HG02973 (cell line): ENCODE data around the gene RABGGTA.

ENCODE experiments used
- ATAC-seq: cut with Tn5 transposase; IDR thresholded peaks from one replicate; pipeline ENCODE4 v1.9.1; 2021; ENCODE audit warnings: moderate library complexity; ENCODE audit not compliant: unreplicated experiment

RABGGTA gene

GRCh38 chr14:24307156-24307574, 35.8 kb upstream of the RABGGTA start:
- ATAC-seq, result no peak

GRCh38 chr14:24304019-24304387, 32.6 kb upstream of the RABGGTA start:
- no peak for ATAC-seq

- no peak for ATAC-seq
Observed at GRCh38 chr14:24300326-24300980, 29.1 kb upstream of the RABGGTA start.

- peak; percentile 60 for ATAC-seq
Observed at GRCh38 chr14:24299255-24300191, 28.1 kb upstream of the RABGGTA start, which contains the start of the genes DHRS1 and NOP9. TSS of gene DHRS1 (minus strand) at chr14:24299780. CDS start at chr14:24299106, 674 bp downstream. TSS of gene NOP9 (plus strand) at chr14:24299850. CDS start at chr14:24299955, 105 bp downstream.

GRCh38 chr14:24298892-24299254, 27.5 kb upstream of the RABGGTA start:
- no peak for ATAC-seq

GRCh38 chr14:24297190-24297964, 26.0 kb upstream of the RABGGTA start:
- no peak for ATAC-seq

GRCh38 chr14:24296341-24297157, 25.2 kb upstream of the RABGGTA start:
- ATAC-seq, result peak; percentile 44

- no peak for ATAC-seq
Observed at GRCh38 chr14:24293525-24293924, 22.1 kb upstream of the RABGGTA start.

- ATAC-seq, result no peak
Observed at GRCh38 chr14:24292118-24292807, 20.9 kb upstream of the RABGGTA start.

GRCh38 chr14:24291446-24292117, 20.2 kb upstream of the RABGGTA start:
- no peak for ATAC-seq

GRCh38 chr14:24290746-24291145, 19.3 kb upstream of the RABGGTA start:
- ATAC-seq, result no peak

- ATAC-seq, result no peak
Observed at GRCh38 chr14:24289649-24290280, 18.4 kb upstream of the RABGGTA start.

- no peak for ATAC-seq
Observed at GRCh38 chr14:24286996-24287395, 15.6 kb upstream of the RABGGTA start.

GRCh38 chr14:24285351-24285750, 14.0 kb upstream of the RABGGTA start:
- ATAC-seq, result no peak

GRCh38 chr14:24284501-24285035, 13.2 kb upstream of the RABGGTA start:
- no peak for ATAC-seq

- ATAC-seq, result no peak
Observed at GRCh38 chr14:24283796-24284460, 12.5 kb upstream of the RABGGTA start.

- ATAC-seq, result no peak
Observed at GRCh38 chr14:24282736-24283135, 11.3 kb upstream of the RABGGTA start.

GRCh38 chr14:24281636-24282035, 10.2 kb upstream of the RABGGTA start:
- no peak for ATAC-seq
